Kidney (tissue), 14 donors: ENCODE measurements around the gene PDE8A. TPM values are rescaled to one million over a fixed set of nuclear protein-coding genes. Genes with fewer than 3 reads are reported as not detected.
"Not testable (repeated sequence)": the region's sequence is repeated elsewhere in the genome, so short reads cannot be mapped to it uniquely, and the experiment has no call there.

ENCODE experiments used
- DNase-seq, 5 donors: peaks; one replicate each; pipeline ENCODE4 v3.0.0-alpha.2; 2013 to 2020
- FAIRE-seq: peaks from 2 replicates; lab custom pipeline; 2012; peaks lifted over from hg19 to GRCh38; lab: Jason Lieb, UNC
- H3K27ac ChIP-seq, 2 donors: one replicate each; pipeline ENCODE4 v1.7.0; 2013; ENCODE audit warnings: low read depth in 2 of 2, low read length in 2 of 2, inconsistent platforms in 1 of 2
- H3K27me3 ChIP-seq: one replicate; pipeline ENCODE4 v1.7.1; 2013; ENCODE audit warnings: low read length, inconsistent platforms; ENCODE audit not compliant: control insufficient read depth, insufficient read depth
- H3K36me3 ChIP-seq, 3 donors: one replicate each; pipeline versions ENCODE4 v1.7.0 to v1.7.1; 2013; ENCODE audit warnings: low read length in 3 of 3, control low read depth in 1 of 3, inconsistent platforms in 1 of 3; ENCODE audit not compliant: insufficient read depth in 3 of 3, control insufficient read depth in 2 of 3
- H3K4me1 ChIP-seq, 3 donors: one replicate each; pipeline versions ENCODE4 v1.7.0 to v1.7.1; 2013; ENCODE audit warnings: low read length in 3 of 3, inconsistent platforms in 1 of 3, low read depth in 1 of 3; ENCODE audit not compliant: control insufficient read depth in 2 of 3, insufficient read depth in 2 of 3
- H3K4me3 ChIP-seq, 3 donors: one replicate each; pipeline versions ENCODE4 v1.7.0 to v1.8.1; 2013; ENCODE audit warnings: low read length in 3 of 3, control low read depth in 1 of 3, inconsistent platforms in 1 of 3
- H3K9ac ChIP-seq, 3 donors: one replicate each; pipeline versions ENCODE4 v1.7.0 to v1.7.1; 2013; ENCODE audit warnings: low read length in 3 of 3, control low read depth in 1 of 3, inconsistent platforms in 1 of 3
- H3K9me3 ChIP-seq, 3 donors: one replicate each; pipeline versions ENCODE4 v1.7.0 to v1.7.1; 2013; ENCODE audit warnings: low read length in 3 of 3, control low read depth in 1 of 3, inconsistent platforms in 1 of 3; ENCODE audit not compliant: control insufficient read depth in 2 of 3, insufficient read depth in 1 of 3
- CTCF ChIP-seq: IDR thresholded peaks from 3 replicates; pipeline ENCODE4 v1.5.1; 2012; ENCODE audit warnings: mild to moderate bottlenecking, moderate library complexity, borderline replicate concordance; ENCODE audit not compliant: insufficient read depth; ENCODE audit errors: extremely low read depth
- intact Hi-C: fragments of 100-400 bp; cut with DNase I; formaldehyde crosslinking; loops from one replicate; pipeline ENCODE4 v1.11.1; 2022
- polyA plus RNA-seq: library from polyadenylated mRNA; stranded (reverse); fragments of 350-450 nt; fragmentation: Illumina TruSeq; extraction: RNeasy Lipid Tissue Mini Kit (QIAGEN cat#74804); gene quantifications from one replicate; pipeline ENCODE4 v1.2.3, GENCODE V29; 2014; ENCODE audit warnings: low read depth, low replicate concordance; ENCODE audit not compliant: insufficient read depth
- total RNA-seq: library from RNA; stranded (reverse); fragmentation: NEBNext Ultra II Directional; extraction: Animal tissue kit (Norgen Biotek cat#: 25700); gene quantifications from one replicate; pipeline ENCODE4 v1.2.1, GENCODE V29; 2021
- donor health status: control.
- donor health status: control.
- donor health status: control.
- donor health status: control.
- donor health status: control.
- donor health status: DM: yes; HTN: yes; CAD: no.
- donor health status: Normal renal cell carcinoma (clear cell type).

PDE8A gene
- total and polyA plus RNA-seq, 2 donors from 2014 or later, result 20.3 to 37.5 TPM

GRCh38 chr15:85178308-85178707 lies 196.7 kb downstream of the PDE8A start:
- Histone ChIP-seq H3K4me1 (no peaks in the 10 kb centered on the region), H3K9ac (no peak overlapping the region), H3K27me3 (no peaks in the 10 kb centered on the region), H3K9me3 (no peaks in the 10 kb centered on the region), H3K36me3 (no peaks in the 10 kb centered on the region), H3K4me3 (no peak overlapping the region), H3K27ac (no peak overlapping the region)
- DNase-seq (peak in 2 of 5 donors; percentile 80 to 84), FAIRE-seq (no peak)
- no peak for TF ChIP-seq CTCF
- intact Hi-C loops, result no loop called here

- Histone ChIP-seq H3K9ac (no peak overlapping the region), H3K27ac (no peak overlapping the region)
- intact Hi-C loops, result no loop called here
Measured at GRCh38 chr15:85179700-85180099, 198.0 kb downstream of the PDE8A start.

GRCh38 chr15:85185350-85185749 lies 203.7 kb downstream of the PDE8A start:
- H3K4me1 ChIP-seq, H3K9me3 ChIP-seq, DNase-seq, FAIRE-seq, H3K9ac ChIP-seq, H3K36me3 ChIP-seq, H3K27ac ChIP-seq, H3K27me3 ChIP-seq, H3K4me3 ChIP-seq, intact Hi-C loops: not testable (repeated sequence)

More at GRCh38 chr15:85179700-85180099, 198.0 kb downstream of the PDE8A start:
- H3K36me3 ChIP-seq, result no peaks in the 10 kb centered on the region
- no peak for TF ChIP-seq CTCF
- H3K4me1 ChIP-seq, result no peaks in the 10 kb centered on the region
- H3K4me3 ChIP-seq, result no peak overlapping the region
- DNase-seq (no peak), FAIRE-seq (no peak)
- no peaks in the 10 kb centered on the region for H3K9me3 ChIP-seq
- H3K27me3 ChIP-seq, result no peaks in the 10 kb centered on the region

- H3K36me3 ChIP-seq, H3K9ac ChIP-seq, H3K4me1 ChIP-seq, H3K4me3 ChIP-seq, FAIRE-seq, H3K27ac ChIP-seq, H3K27me3 ChIP-seq, H3K9me3 ChIP-seq, DNase-seq, intact Hi-C loops: not testable (repeated sequence)
Measured at GRCh38 chr15:85188171-85188577, 206.5 kb downstream of the PDE8A start.

Other genes with a start within 250 kb of the PDE8A start
- gene ZNF592, start 233.3 kb upstream of the PDE8A start, total RNA-seq, result 31.6 TPM
- 6.9 TPM for gene ZNF592, start 233.3 kb upstream of the PDE8A start, polyA plus RNA-seq
- 20.2 TPM for gene ALPK3, start 164.5 kb upstream of the PDE8A start, total RNA-seq
- gene ALPK3, start 164.5 kb upstream of the PDE8A start, polyA plus RNA-seq, result 3.1 TPM
- 12.8 TPM for gene SLC28A1, start 97.2 kb upstream of the PDE8A start, total RNA-seq
- 51.2 TPM for gene SLC28A1, start 97.2 kb upstream of the PDE8A start, polyA plus RNA-seq